ENCODE measurements around the gene HIPK2.
"Not testable (repeated sequence)": the region's sequence is repeated elsewhere in the genome, so short reads cannot be mapped to it uniquely, and the experiment has no call there.

HIPK2 gene

GRCh38 chr7:139563856-139564255, 213.9 kb downstream of the HIPK2 start:
- H3K9me3 ChIP-seq (ENCODE audit: control insufficient read depth in 5 of 5, low read length in 5 of 5): peaks cover 0 to 4% (median 0%) of the 10 kb centered on the region in 5 donors
- no peak overlapping the region for H3K27ac ChIP-seq (ENCODE audit: low read depth, low read length)
- H3K27me3 ChIP-seq (ENCODE audit: control insufficient read depth in 5 of 5, insufficient read depth in 4 of 5, low read length in 5 of 5): no peaks in the 10 kb centered on the region
- no peak overlapping the region for H3K4me3 ChIP-seq (ENCODE audit: low read depth in 1 of 5, low read length in 5 of 5)
- H3K36me3 ChIP-seq (ENCODE audit: control insufficient read depth in 5 of 5, insufficient read depth in 5 of 5, low read length in 5 of 5): peaks cover 0 to 11% (median 5%) of the 10 kb centered on the region in 5 donors
- peaks cover 0 to 27% (median 12%) of the 10 kb centered on the region in 5 donors for H3K4me1 ChIP-seq (ENCODE audit: control insufficient read depth in 5 of 5, insufficient read depth in 5 of 5, low read length in 5 of 5)
- H3K9ac ChIP-seq (ENCODE audit: low read length in 5 of 5): no peak overlapping the region

GRCh38 chr7:139562961-139563565, 214.7 kb downstream of the HIPK2 start:
- Histone ChIP-seq H3K27me3 (ENCODE audit: control insufficient read depth in 5 of 5, insufficient read depth in 4 of 5, low read length in 5 of 5) (no peaks in the 10 kb centered on the region), H3K4me1 (ENCODE audit: control insufficient read depth in 5 of 5, insufficient read depth in 5 of 5, low read length in 5 of 5) (peaks cover 0 to 27% (median 12%) of the 10 kb centered on the region in 5 donors), H3K36me3 (ENCODE audit: control insufficient read depth in 5 of 5, insufficient read depth in 5 of 5, low read length in 5 of 5) (peaks cover 0 to 6% (median 0%) of the 10 kb centered on the region in 5 donors), H3K27ac (ENCODE audit: low read depth, low read length) (no peak overlapping the region), H3K9me3 (ENCODE audit: control insufficient read depth in 5 of 5, low read length in 5 of 5) (peaks cover 0 to 4% (median 0%) of the 10 kb centered on the region in 5 donors), H3K4me3 (ENCODE audit: low read depth in 1 of 5, low read length in 5 of 5) (no peak overlapping the region), H3K9ac (ENCODE audit: low read length in 5 of 5) (no peak overlapping the region)

- no peak overlapping the region for H3K4me3 ChIP-seq (ENCODE audit: low read depth in 1 of 5, low read length in 5 of 5)
- peaks cover 0 to 4% (median 0%) of the 10 kb centered on the region in 5 donors for H3K9me3 ChIP-seq (ENCODE audit: control insufficient read depth in 5 of 5, low read length in 5 of 5)
- H3K27ac ChIP-seq (ENCODE audit: low read depth, low read length): no peak overlapping the region
- H3K36me3 ChIP-seq (ENCODE audit: control insufficient read depth in 5 of 5, insufficient read depth in 5 of 5, low read length in 5 of 5): peaks cover 0 to 1% (median 0%) of the 10 kb centered on the region in 5 donors
- peaks cover 0 to 23% (median 12%) of the 10 kb centered on the region in 5 donors for H3K4me1 ChIP-seq (ENCODE audit: control insufficient read depth in 5 of 5, insufficient read depth in 5 of 5, low read length in 5 of 5)
- H3K27me3 ChIP-seq (ENCODE audit: control insufficient read depth in 5 of 5, insufficient read depth in 4 of 5, low read length in 5 of 5): no peaks in the 10 kb centered on the region
- H3K9ac ChIP-seq (ENCODE audit: low read length in 5 of 5): no peak overlapping the region
Measured at GRCh38 chr7:139562491-139562890, 215.3 kb downstream of the HIPK2 start.

GRCh38 chr7:139560678-139561077, 217.1 kb downstream of the HIPK2 start:
- peaks cover 0 to 4% (median 0%) of the 10 kb centered on the region in 5 donors for H3K9me3 ChIP-seq (ENCODE audit: control insufficient read depth in 5 of 5, low read length in 5 of 5)

GRCh38 chr7:139560199-139560598, 217.6 kb downstream of the HIPK2 start:
- H3K9ac ChIP-seq (ENCODE audit: low read length in 5 of 5): no peak overlapping the region
- H3K4me3 ChIP-seq (ENCODE audit: low read depth in 1 of 5, low read length in 5 of 5): no peak overlapping the region
- H3K36me3 ChIP-seq (ENCODE audit: control insufficient read depth in 5 of 5, insufficient read depth in 5 of 5, low read length in 5 of 5): no peaks in the 10 kb centered on the region
- H3K9me3 ChIP-seq (ENCODE audit: control insufficient read depth in 5 of 5, low read length in 5 of 5): peaks cover 0 to 4% (median 0%) of the 10 kb centered on the region in 5 donors
- no peak overlapping the region for H3K27ac ChIP-seq (ENCODE audit: low read depth, low read length)
- peaks cover 0 to 12% (median 9%) of the 10 kb centered on the region in 5 donors for H3K4me1 ChIP-seq (ENCODE audit: control insufficient read depth in 5 of 5, insufficient read depth in 5 of 5, low read length in 5 of 5)
- H3K27me3 ChIP-seq (ENCODE audit: control insufficient read depth in 5 of 5, insufficient read depth in 4 of 5, low read length in 5 of 5): no peaks in the 10 kb centered on the region

More at GRCh38 chr7:139560678-139561077, 217.1 kb downstream of the HIPK2 start:
- H3K9ac ChIP-seq (ENCODE audit: low read length in 5 of 5): no peak overlapping the region
- H3K27me3 ChIP-seq (ENCODE audit: control insufficient read depth in 5 of 5, insufficient read depth in 4 of 5, low read length in 5 of 5): no peaks in the 10 kb centered on the region
- no peak overlapping the region for H3K4me3 ChIP-seq (ENCODE audit: low read depth in 1 of 5, low read length in 5 of 5)
- H3K27ac ChIP-seq (ENCODE audit: low read depth, low read length): no peak overlapping the region
- H3K36me3 ChIP-seq (ENCODE audit: control insufficient read depth in 5 of 5, insufficient read depth in 5 of 5, low read length in 5 of 5): no peaks in the 10 kb centered on the region
- peaks cover 0 to 12% (median 10%) of the 10 kb centered on the region in 5 donors for H3K4me1 ChIP-seq (ENCODE audit: control insufficient read depth in 5 of 5, insufficient read depth in 5 of 5, low read length in 5 of 5)

- Histone ChIP-seq H3K27ac (ENCODE audit: low read depth, low read length) (no peak overlapping the region), H3K36me3 (ENCODE audit: control insufficient read depth in 5 of 5, insufficient read depth in 5 of 5, low read length in 5 of 5) (no peaks in the 10 kb centered on the region), H3K9me3 (ENCODE audit: control insufficient read depth in 5 of 5, low read length in 5 of 5) (peaks cover 0 to 4% (median 0%) of the 10 kb centered on the region in 5 donors), H3K4me1 (ENCODE audit: control insufficient read depth in 5 of 5, insufficient read depth in 5 of 5, low read length in 5 of 5) (peaks cover 0 to 12% (median 4%) of the 10 kb centered on the region in 5 donors), H3K27me3 (ENCODE audit: control insufficient read depth in 5 of 5, insufficient read depth in 4 of 5, low read length in 5 of 5) (no peaks in the 10 kb centered on the region), H3K9ac (ENCODE audit: low read length in 5 of 5) (no peak overlapping the region), H3K4me3 (ENCODE audit: low read depth in 1 of 5, low read length in 5 of 5) (no peak overlapping the region)
Measured at GRCh38 chr7:139559364-139560105, 218.3 kb downstream of the HIPK2 start.

- no peaks in the 10 kb centered on the region for H3K36me3 ChIP-seq (ENCODE audit: control insufficient read depth in 5 of 5, insufficient read depth in 5 of 5, low read length in 5 of 5)
Measured at GRCh38 chr7:139557857-139558581, 219.8 kb downstream of the HIPK2 start.

GRCh38 chr7:139553991-139554700, 223.7 kb downstream of the HIPK2 start:
- not testable (repeated sequence) for H3K27me3 ChIP-seq (ENCODE audit: control insufficient read depth in 5 of 5, insufficient read depth in 4 of 5, low read length in 5 of 5); H3K4me3 ChIP-seq (ENCODE audit: low read depth in 1 of 5, low read length in 5 of 5); H3K9ac ChIP-seq (ENCODE audit: low read length in 5 of 5); H3K4me1 ChIP-seq (ENCODE audit: control insufficient read depth in 5 of 5, insufficient read depth in 5 of 5, low read length in 5 of 5); H3K27ac ChIP-seq (ENCODE audit: low read depth, low read length); H3K9me3 ChIP-seq (ENCODE audit: control insufficient read depth in 5 of 5, low read length in 5 of 5); H3K36me3 ChIP-seq (ENCODE audit: control insufficient read depth in 5 of 5, insufficient read depth in 5 of 5, low read length in 5 of 5)

More at GRCh38 chr7:139557857-139558581, 219.8 kb downstream of the HIPK2 start:
- H3K4me1 ChIP-seq (ENCODE audit: control insufficient read depth in 5 of 5, insufficient read depth in 5 of 5, low read length in 5 of 5): peaks cover 0 to 5% (median under 1%) of the 10 kb centered on the region in 5 donors
- H3K27ac ChIP-seq (ENCODE audit: low read depth, low read length): no peak overlapping the region
- no peak overlapping the region for H3K4me3 ChIP-seq (ENCODE audit: low read depth in 1 of 5, low read length in 5 of 5)
- H3K27me3 ChIP-seq (ENCODE audit: control insufficient read depth in 5 of 5, insufficient read depth in 4 of 5, low read length in 5 of 5): no peaks in the 10 kb centered on the region
- H3K9me3 ChIP-seq (ENCODE audit: control insufficient read depth in 5 of 5, low read length in 5 of 5): peaks cover 0 to 4% (median 0%) of the 10 kb centered on the region in 5 donors
- H3K9ac ChIP-seq (ENCODE audit: low read length in 5 of 5): no peak overlapping the region

- no peaks in the 10 kb centered on the region for H3K9me3 ChIP-seq (ENCODE audit: control insufficient read depth in 5 of 5, low read length in 5 of 5)
Measured at GRCh38 chr7:139548302-139549028, 229.3 kb downstream of the HIPK2 start.

More at GRCh38 chr7:139548302-139549028, 229.3 kb downstream of the HIPK2 start:
- Histone ChIP-seq H3K4me1 (ENCODE audit: control insufficient read depth in 5 of 5, insufficient read depth in 5 of 5, low read length in 5 of 5) (no peaks in the 10 kb centered on the region), H3K36me3 (ENCODE audit: control insufficient read depth in 5 of 5, insufficient read depth in 5 of 5, low read length in 5 of 5) (no peaks in the 10 kb centered on the region), H3K9ac (ENCODE audit: low read length in 5 of 5) (no peak overlapping the region), H3K4me3 (ENCODE audit: low read depth in 1 of 5, low read length in 5 of 5) (no peak overlapping the region), H3K27ac (ENCODE audit: low read depth, low read length) (no peak overlapping the region), H3K27me3 (ENCODE audit: control insufficient read depth in 5 of 5, insufficient read depth in 4 of 5, low read length in 5 of 5) (peaks cover 0 to 3% (median 0%) of the 10 kb centered on the region in 5 donors)

Data from subcutaneous abdominal adipose tissue (tissue), 5 donors.